Heart right ventricle (tissue), 16 donors: Measurements from ENCODE around the gene GVQW3. TPM values are rescaled to one million over a fixed set of nuclear protein-coding genes. Genes with fewer than 3 reads are reported as not detected.
"Not testable (repeated sequence)": the region's sequence is repeated elsewhere in the genome, so short reads cannot be mapped to it uniquely, and the experiment has no call there.

Source experiments
- ATAC-seq, 8 donors: fragments of 200-7000 bp; cut with Tn5 transposase; one replicate each; pipeline ENCODE4 v1.9.1; 2020; ENCODE audit warnings: mild to moderate bottlenecking in 8 of 8, moderate library complexity in 8 of 8, moderate number of reproducible peaks in 1 of 8
- DNase-seq, 2 donors: peaks; one replicate each; pipeline ENCODE4 v3.0.0-alpha.2; 2020
- H3K27ac ChIP-seq, 10 donors: fragments of 200-600 bp; sonication (generic) in 2 of 10; one replicate each; pipeline versions ENCODE4 v1.5.0 to v1.8.0; 2020 to 2022; ENCODE audit warnings: mild to moderate bottlenecking in 3 of 10
- H3K27me3 ChIP-seq, 7 donors: fragments of 200-600 bp; one replicate each; pipeline ENCODE4 v1.8.0; 2021 to 2022; ENCODE audit warnings: mild to moderate bottlenecking in 2 of 7
- H3K36me3 ChIP-seq, 9 donors: fragments of 200-600 bp; sonication (generic) in 1 of 9; one replicate each; pipeline versions ENCODE4 v1.5.0 to v1.8.0; 2020 to 2022; ENCODE audit warnings: mild to moderate bottlenecking in 2 of 9
- H3K4me1 ChIP-seq, 9 donors: fragments of 200-600 bp; sonication (generic) in 1 of 9; one replicate each; pipeline versions ENCODE4 v1.5.0 to v1.8.0; 2020 to 2022; ENCODE audit warnings: mild to moderate bottlenecking in 4 of 9
- H3K4me3 ChIP-seq, 10 donors: fragments of 200-600 bp; sonication (generic) in 2 of 10; one replicate each; pipeline versions ENCODE4 v1.5.0 to v1.8.0; 2020 to 2022; ENCODE audit warnings: mild to moderate bottlenecking in 7 of 10, moderate library complexity in 2 of 10
- H3K9me3 ChIP-seq, 11 donors: fragments of 200-600 bp in 10 of 11; sonication (generic) in 2 of 11; one replicate each; pipeline versions ENCODE4 v1.5.0 to v1.8.0; 2013 to 2022; ENCODE audit warnings: mild to moderate bottlenecking in 2 of 11, control low read depth in 1 of 11, moderate library complexity in 1 of 11
- WGBS, 2 donors: extraction: QIAGEN DNeasy Blood & Tissue Kit; methylation state at CpG; one replicate each; pipeline ENCODE4 v1.1.7; 2013; ENCODE audit warnings: inconsistent platforms in 1 of 2; 5-methylcytosine and 5-hydroxymethylcytosine counted together
- intact Hi-C, 10 donors: fragments of 100-400 bp; cut with DNase I; formaldehyde crosslinking; loops; one replicate each; pipeline versions ENCODE4 v1.11.1 to v1.14.2; 2022
- polyA plus RNA-seq, 2 donors: library from polyadenylated mRNA; stranded (reverse); fragments of 200-250 nt; gene quantifications; one replicate each; pipeline ENCODE4 v1.2.3, GENCODE V29; 2013
- total RNA-seq, 10 donors: library from RNA; stranded (reverse); fragmentation: NEBNext Ultra II Directional in 3 of 10; extraction: Animal tissue kit (Norgen Biotek cat#: 25700) in 3 of 10; gene quantifications; one replicate each; pipeline versions ENCODE4 v1.2.1 to v1.2.4, GENCODE V29; 2021 to 2023
- TF ChIP-seq, protein P1 (sequence below), 9 donors: fragments of 200-600 bp; sonication (generic) in 2 of 9; IDR thresholded peaks; one replicate each; pipeline versions ENCODE4 v1.5.0 to v1.8.0; 2021 to 2022; ENCODE audit warnings: antibody characterized with exemption in 9 of 9, mild to moderate bottlenecking in 5 of 9, moderate library complexity in 1 of 9
- donor health status: Arrhythmogenic right ventricular cardiomyopathy.
- donor health status: ischemic (EF 13 %, LVEDD 7.1; RV severe dilation, severe dysfunction).
- donor health status: healthy with polysubstance abuse.
- donor health status: DM: no; HTN: yes; CAD: no.
- donor health status: DM: no; HTN: no; CAD: no.
- donor health status: ischemic (EF 25% LVEDD 6.9; RV normal size, moderate dysfunction).
- donor health status: ischemic (EF 25% LVEDD 5.7; RV mildly dilated, moderate dysfunction).
- donor health status: healthy.
- donor health status: DM: yes; HTN: yes; CAD: no.
- donor health status: Ischemic cardiomyopathy.
- donor health status: ischemic (EF 35%, LVEDD 5.7; RV mildly dilated, moderate dysfunction).
- donor health status: nonischemic (EF 11% LVEDD 7.7; RV severe dilation, severe dysfunction).
- donor health status: DM: yes; HTN: yes; CAD: no.
- donor health status: PGD.
- donor health status: ischemic (EF 29% LVEDD 5.4; RV normal size, mild dysfunction).
- donor health status: nonischemic (EF 23%, LVEDD 6.1; RV moderate dilation, normal function).

GVQW3 gene
- total and polyA plus RNA-seq, 12 donors, result 0.37 to 2.7 (median 1.6) TPM

DNA sequence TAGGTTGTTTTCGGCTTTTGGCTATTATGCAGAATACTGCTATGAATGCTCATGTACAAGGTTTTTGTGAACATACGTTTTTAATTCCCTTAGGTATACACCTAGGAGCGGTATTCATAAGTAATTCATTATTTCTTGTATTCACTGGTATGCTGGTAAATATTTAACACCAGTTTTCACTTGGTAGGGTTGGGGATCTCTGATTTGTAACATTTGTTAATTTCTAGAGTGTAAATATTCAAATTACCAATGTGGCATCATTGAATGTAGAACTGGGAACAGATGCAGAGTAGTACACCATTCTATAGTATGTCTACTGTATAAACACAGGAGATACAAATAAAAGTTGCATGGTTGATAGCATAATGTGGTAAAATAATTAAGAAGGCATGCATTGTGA lies 16.3 kb downstream of the GVQW3 start:
- Histone ChIP-seq H3K36me3 (no peaks in the 10 kb centered on the region), H3K4me1 (peaks cover 0 to 6% (median 0%) of the 10 kb centered on the region in 9 donors), H3K27ac (no peak overlapping the region), H3K27me3 (no peaks in the 10 kb centered on the region), H3K4me3 (no peak overlapping the region), H3K9me3 (no peaks in the 10 kb centered on the region)
- 93 to 94% methylated on average over 3 of the region's 3 CpGs for WGBS, 2 donors
- TF ChIP-seq, protein P1, sequence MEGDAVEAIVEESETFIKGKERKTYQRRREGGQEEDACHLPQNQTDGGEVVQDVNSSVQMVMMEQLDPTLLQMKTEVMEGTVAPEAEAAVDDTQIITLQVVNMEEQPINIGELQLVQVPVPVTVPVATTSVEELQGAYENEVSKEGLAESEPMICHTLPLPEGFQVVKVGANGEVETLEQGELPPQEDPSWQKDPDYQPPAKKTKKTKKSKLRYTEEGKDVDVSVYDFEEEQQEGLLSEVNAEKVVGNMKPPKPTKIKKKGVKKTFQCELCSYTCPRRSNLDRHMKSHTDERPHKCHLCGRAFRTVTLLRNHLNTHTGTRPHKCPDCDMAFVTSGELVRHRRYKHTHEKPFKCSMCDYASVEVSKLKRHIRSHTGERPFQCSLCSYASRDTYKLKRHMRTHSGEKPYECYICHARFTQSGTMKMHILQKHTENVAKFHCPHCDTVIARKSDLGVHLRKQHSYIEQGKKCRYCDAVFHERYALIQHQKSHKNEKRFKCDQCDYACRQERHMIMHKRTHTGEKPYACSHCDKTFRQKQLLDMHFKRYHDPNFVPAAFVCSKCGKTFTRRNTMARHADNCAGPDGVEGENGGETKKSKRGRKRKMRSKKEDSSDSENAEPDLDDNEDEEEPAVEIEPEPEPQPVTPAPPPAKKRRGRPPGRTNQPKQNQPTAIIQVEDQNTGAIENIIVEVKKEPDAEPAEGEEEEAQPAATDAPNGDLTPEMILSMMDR (IDR thresholded peaks at IDR 0.05), result no peak
- ATAC-seq (no peak), DNase-seq (no peak)
- intact Hi-C loops, result no loop called here

DNA sequence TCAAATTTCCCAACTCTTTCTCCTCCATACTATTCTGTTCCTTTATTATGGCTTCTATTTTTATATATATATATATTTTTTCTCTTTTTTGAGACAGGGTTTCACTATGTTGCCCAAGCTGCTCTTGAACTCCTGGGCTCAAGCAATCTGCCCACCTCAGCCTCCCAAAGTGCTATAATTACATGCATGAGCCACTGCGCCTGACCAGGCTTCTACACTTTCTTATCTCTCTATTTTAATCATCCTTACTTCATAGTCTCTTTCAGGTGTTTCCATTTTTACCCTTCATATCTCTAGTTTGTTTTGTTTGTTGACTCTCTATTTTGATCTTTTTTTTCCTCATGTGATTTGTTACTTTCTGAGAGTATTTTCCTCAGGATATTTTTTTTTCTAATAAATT lies 19.8 kb downstream of the GVQW3 start:
- H3K36me3 ChIP-seq, result no peaks in the 10 kb centered on the region
- WGBS, 2 donors, result 62 to 66% methylated on average over 1 of the region's 1 CpG
- ATAC-seq (no peak), DNase-seq (no peak)
- TF ChIP-seq, protein P1 (IDR thresholded peaks at IDR 0.05), result no peak
- H3K4me3 ChIP-seq, result no peak overlapping the region
- H3K27me3 ChIP-seq, result no peaks in the 10 kb centered on the region
- intact Hi-C loops, result no loop called here
- no peaks in the 10 kb centered on the region for H3K9me3 ChIP-seq
- no peak overlapping the region for H3K27ac ChIP-seq
- peaks cover 0 to 6% (median 0%) of the 10 kb centered on the region in 9 donors for H3K4me1 ChIP-seq

DNA sequence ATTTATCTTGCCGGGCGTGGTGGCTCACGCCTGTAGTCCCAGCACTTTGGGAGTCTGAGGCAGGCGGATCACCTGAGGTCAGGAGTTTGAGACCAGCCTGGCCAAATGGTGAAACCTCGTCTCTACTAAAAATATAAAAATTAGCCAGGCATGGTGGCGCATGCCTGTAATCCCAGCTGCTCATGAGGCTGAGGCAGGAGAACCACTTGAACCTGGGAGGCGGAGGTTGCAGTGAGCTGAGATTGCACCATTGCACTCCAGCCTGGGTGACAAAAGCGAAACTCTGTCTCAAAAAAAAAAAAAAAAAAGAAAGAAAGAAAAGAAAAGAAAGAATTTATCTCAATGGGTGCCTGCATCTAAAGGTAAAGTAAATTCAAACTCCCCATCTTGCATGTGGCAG lies 20.4 kb downstream of the GVQW3 start:
- ATAC-seq, H3K36me3 ChIP-seq, DNase-seq, H3K9me3 ChIP-seq, H3K27ac ChIP-seq, H3K4me3 ChIP-seq, H3K27me3 ChIP-seq, intact Hi-C loops, H3K4me1 ChIP-seq: not testable (repeated sequence)
- 91 to 92% methylated on average over 8 of the region's 8 CpGs for WGBS, 2 donors

DNA sequence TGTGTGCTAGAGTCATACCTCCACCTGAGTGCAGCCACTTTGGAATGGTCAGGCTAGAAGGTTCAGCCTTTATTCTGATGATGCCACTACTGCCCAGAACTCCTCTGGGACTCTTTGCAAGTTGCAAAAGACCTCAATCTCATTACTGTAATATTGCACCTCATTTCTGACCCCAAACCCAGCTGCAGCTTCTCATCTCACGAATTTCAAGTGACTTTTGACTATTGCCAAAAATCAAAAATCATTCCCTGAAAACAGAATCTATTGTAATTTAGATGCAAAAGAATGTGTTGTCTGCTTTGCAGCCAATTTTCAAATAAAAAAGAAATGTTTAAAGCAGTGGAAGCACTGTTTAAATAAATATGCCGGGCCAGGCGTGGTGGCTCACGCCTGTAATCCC lies 25.2 kb downstream of the GVQW3 start:
- Histone ChIP-seq H3K4me1 (no peaks in the 10 kb centered on the region), H3K27me3 (no peaks in the 10 kb centered on the region), H3K4me3 (no peak overlapping the region), H3K27ac (no peak overlapping the region), H3K36me3 (no peaks in the 10 kb centered on the region), H3K9me3 (no peaks in the 10 kb centered on the region)
- intact Hi-C loops, result no loop called here
- TF ChIP-seq, protein P1 (IDR thresholded peaks at IDR 0.05), result no peak
- DNase-seq (no peak), ATAC-seq (no peak)
- WGBS, 2 donors, result 98% methylated on average over 4 of the region's 4 CpGs

DNA sequence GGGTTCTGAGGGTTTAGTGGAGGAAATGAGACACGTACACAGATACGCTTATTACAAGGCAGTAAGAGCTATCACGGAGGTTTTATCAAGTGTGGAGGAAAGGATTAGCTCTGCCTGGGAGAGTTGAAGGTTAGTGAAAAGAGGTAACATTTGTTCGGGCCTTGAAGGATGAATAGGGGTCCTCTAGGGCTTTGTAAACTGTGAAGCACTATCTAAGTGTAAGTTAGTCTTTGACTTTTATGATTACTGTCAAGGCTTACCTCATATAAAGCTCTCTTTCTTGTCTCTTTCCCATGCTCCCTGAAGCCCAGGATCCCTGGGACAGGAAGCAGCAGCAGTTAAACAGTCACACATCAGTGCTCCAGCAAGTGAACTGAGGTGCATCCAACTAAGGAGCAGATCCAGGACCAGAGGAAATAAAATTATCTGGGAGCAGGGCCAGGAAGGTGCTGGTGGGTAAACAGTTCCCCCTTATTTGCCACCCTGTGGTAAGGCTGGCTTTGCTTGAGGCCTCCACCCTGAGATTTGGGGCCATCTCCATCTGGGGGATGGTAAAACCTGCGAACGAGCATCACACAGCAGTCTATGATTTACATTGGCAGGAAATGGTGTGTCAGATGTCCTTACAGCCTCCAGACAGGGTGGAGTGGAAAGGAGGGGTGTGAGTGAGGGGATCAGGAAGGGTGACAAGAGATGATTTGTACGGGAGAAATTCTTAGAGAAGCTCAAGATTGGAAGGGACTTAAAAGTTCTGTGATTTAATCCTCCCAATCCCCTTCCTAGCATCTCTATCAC lies 27.2 kb downstream of the GVQW3 start:
- H3K4me3 ChIP-seq, result no peak overlapping the region
- TF ChIP-seq, protein P1 (IDR thresholded peaks at IDR 0.05), result no peak
- DNase-seq, result no peak
- H3K36me3 ChIP-seq, result no peaks in the 10 kb centered on the region
- no peak overlapping the region for H3K27ac ChIP-seq
- intact Hi-C loops, result no loop called here
- H3K4me1 ChIP-seq, result peaks cover 0 to 3% (median 0%) of the 10 kb centered on the region in 9 donors
- WGBS, 2 donors, result 65 to 67% methylated on average over 7 of the region's 7 CpGs
- no peaks in the 10 kb centered on the region for H3K9me3 ChIP-seq
- ATAC-seq, result no peak
- no peaks in the 10 kb centered on the region for H3K27me3 ChIP-seq
